ENCODE data around the gene HOXB6. TPM values are rescaled to one million over a fixed set of nuclear protein-coding genes. Genes with fewer than 3 reads are reported as not detected.

HOXB6 gene
- total RNA-seq, 4 donors from 2014 or later = 9.2 to 22.7 (median 15.5) TPM

DNA sequence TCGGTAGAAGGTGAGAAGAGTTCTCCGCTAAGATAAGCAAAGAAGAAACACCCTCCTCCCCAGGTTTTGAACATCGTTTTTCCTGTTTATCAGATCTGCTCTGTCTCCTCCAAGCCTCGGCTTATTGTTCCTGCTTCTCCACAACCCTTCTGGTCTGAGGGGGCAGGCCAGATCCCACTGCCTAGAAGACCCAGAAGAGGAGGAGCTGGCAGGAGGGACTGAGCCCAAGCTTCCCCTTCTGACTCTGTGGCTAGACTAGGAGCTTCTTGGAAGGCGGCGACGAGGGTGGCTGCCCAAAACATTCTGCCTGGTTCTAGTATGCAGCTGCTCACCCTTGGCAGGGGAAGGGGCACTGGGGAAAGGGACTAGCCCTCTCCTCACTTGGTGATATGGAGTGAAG is 6.0 kb downstream of the HOXB6 start:
- TF ChIP-seq, protein P1, sequence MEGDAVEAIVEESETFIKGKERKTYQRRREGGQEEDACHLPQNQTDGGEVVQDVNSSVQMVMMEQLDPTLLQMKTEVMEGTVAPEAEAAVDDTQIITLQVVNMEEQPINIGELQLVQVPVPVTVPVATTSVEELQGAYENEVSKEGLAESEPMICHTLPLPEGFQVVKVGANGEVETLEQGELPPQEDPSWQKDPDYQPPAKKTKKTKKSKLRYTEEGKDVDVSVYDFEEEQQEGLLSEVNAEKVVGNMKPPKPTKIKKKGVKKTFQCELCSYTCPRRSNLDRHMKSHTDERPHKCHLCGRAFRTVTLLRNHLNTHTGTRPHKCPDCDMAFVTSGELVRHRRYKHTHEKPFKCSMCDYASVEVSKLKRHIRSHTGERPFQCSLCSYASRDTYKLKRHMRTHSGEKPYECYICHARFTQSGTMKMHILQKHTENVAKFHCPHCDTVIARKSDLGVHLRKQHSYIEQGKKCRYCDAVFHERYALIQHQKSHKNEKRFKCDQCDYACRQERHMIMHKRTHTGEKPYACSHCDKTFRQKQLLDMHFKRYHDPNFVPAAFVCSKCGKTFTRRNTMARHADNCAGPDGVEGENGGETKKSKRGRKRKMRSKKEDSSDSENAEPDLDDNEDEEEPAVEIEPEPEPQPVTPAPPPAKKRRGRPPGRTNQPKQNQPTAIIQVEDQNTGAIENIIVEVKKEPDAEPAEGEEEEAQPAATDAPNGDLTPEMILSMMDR (IDR thresholded peaks at IDR 0.05) = no peak
- DNase-seq (ENCODE audit: low spot score) (no peak), ATAC-seq (ENCODE audit: low FRiP score) (no peak)

DNA sequence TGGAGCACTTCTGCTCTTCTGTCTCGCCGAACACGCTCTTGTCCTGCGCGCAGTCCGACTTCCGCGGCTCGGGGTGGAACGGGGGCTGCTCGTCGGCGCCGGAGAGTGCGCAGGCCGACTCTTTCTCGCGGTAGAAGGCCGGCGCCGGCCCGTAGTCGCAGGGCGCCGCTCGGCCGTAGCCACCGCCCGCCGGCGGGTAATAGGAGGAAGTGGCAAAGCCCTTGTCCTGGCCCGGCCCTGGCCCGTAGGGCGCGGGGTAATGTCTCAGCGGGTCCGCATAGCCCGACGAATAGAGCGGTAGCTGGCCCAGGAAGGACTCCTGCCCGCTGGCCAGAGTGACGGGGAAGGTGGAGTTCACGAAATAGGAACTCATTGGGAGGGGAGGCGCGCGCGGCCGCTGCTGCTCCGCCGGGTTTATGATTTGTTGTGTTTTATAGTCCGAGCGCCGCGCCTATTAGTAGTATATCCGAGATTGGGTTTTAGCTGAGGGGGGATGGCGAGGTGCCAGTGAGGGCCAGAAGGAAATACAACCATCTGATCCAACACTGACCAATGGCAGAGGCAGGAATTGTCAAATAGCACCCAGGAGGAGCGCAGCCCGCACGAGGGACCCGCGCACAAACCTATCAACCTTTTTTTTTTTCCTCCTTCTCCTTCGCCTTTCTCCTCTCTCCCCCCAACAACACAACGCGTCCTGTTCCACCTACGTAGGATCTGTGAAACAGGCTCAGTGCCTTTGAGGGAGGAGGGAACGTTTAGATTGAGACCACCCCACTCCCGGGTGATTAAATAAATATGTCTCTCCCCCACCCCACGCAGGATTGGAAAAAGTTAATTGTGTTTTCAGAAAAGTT is 6.8 kb downstream of the HOXB6 start:
- ATAC-seq (ENCODE audit: low FRiP score) (peak; percentile 34), DNase-seq (ENCODE audit: low spot score) (no peak)
- TF ChIP-seq, protein P1 (IDR thresholded peaks at IDR 0.05) = no peak

DNA sequence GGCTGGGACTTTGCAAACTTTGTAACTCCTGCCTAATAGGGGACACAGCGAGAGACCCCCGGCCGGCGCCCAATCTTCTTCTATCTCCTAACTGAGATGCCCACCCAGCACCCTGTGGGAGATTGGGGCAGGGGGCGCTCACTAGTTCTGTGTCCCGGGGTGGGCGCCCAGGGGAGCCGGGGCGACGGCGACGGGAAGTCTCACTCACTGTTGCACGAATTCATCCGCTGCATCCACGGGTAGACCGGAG is 7.3 kb downstream of the HOXB6 start:
- no peak for ATAC-seq (ENCODE audit: low FRiP score)
- TF ChIP-seq, protein P1 (IDR thresholded peaks at IDR 0.05) = no peak
- DNase-seq (ENCODE audit: low spot score) = no peak

DNA sequence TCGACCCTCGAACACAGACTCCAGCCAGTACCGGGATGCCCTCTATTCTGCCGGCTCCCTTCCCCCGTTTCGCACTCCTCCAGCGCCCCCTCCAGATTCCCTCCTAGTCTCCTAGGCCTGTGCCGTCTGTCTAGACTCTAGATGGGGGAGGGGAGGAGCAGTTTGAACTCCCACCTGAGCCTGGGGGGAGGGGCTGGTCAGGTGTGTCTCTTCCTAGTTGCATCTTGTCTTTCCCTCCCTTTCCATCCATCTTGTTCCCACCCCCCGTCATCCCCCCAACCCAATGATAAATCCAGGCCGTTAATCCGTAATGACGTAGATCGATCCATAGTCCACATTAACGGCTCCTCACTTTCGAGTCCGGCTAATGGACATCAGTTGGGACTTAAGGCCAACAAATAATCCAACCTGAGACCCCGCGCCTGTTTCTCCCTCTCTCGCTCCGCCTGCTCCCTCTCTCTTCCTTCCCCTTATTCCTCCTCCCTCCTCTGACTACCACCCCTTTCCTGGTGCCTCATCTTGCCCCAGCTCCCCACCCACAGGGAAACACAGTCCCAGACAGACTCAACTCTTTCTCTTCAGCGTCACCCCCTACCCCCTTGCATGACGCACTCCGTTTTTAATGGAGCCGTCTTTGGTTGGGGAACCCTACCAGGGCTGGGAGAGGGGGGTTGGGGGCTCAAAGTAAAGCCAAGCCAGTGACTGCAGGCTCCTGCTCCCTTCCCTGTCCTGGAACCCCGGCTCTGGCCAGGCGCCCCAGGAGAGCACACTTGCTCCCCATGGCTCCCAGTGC is 7.9 kb downstream of the HOXB6 start:
- DNase-seq (ENCODE audit: low spot score) (no peak), ATAC-seq (ENCODE audit: low FRiP score) (no peak)
- TF ChIP-seq, protein P1 (IDR thresholded peaks at IDR 0.05) = no peak

DNA sequence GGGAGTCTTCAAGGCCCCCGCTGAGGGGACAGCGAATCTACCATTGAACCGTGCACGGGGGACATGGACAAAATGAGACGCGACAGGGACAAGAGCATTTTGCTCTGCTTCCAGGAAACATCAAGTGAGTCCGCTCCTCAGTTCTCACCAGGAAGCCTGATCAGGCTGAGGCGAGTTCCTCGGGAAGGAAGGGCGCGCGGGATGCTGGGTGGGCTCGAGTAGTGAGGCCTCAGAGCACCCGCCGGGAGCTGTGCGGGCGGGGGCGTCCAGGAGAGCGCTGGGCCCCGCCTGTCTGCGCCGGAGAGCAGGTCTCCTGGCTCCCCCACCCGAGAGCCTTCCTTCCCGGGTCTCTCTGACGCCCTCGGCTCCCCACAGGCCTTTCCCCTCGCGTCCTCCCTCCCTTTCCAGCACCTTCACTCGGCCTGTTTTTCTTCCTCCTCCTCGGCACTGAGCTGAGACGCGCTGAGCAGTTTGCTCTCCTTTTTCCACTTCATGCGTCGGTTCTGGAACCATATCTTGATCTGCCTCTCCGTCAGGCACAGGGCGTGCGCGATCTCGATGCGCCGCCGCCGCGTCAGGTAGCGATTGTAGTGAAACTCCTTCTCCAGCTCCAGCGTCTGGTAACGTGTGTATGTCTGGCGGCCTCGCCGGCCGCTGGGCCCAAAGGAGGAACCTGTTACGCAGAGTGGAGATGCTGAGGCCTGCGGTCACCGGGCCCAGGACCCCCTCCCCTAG is 8.6 kb downstream of the HOXB6 start:
- no peak for DNase-seq (ENCODE audit: low spot score)
- ATAC-seq (ENCODE audit: low FRiP score) = no peak
- TF ChIP-seq, protein P1 (IDR thresholded peaks at IDR 0.05) = no peak

DNA sequence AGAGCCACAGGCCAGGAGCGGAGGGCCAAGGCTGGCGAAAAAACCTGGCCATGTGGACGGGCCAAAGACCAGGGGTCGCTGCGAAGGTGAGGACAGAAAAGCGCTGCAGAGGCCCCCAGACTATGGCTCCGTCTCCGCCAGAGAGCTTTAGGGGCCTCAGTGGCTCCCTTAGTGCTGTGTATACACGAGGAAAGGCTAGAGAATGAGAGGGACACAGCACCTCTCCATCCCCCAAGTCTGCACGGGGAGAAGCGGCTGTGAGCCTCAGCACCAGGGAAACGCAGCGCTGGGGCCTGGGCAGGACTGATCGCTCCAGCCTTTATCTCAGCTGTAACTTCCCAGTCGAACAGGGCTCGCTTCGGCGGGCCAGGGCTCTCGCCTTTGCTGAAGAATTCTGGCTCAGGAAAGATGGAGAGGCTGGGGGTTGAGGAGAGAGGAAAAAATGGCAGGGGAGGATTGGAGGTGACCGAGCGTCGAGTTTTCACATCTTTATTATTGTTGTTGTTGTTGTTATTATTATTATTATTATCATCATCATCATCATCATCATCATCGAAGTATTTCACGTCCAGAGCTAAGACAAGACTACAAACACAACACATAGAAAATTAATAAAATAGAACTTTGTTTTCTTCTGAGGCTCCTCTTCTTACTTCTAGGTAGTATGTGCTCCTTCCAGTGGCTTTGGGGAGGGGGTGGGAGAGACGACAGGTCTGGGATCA is 9.3 kb downstream of the HOXB6 start:
- DNase-seq (ENCODE audit: low spot score) (no peak), ATAC-seq (ENCODE audit: low FRiP score) (no peak)
- TF ChIP-seq, protein P1 (IDR thresholded peaks at IDR 0.05) = no peak

Data from omental fat pad (tissue), 4 donors.